GM10248 (cell line): ENCODE measurements around the gene EIF4B.

Experiments used
- CTCF ChIA-PET: fragments of 300-600 bp; sonication (Branson Sonifier 250); formaldehyde crosslinking; extraction: SDS; loops from one replicate; lab custom pipeline; 2021; ENCODE audit warnings: antibody characterized with exemption; lab: Yijun Ruan, JAX
- POLR2A ChIA-PET: fragments of 350-650 bp; sonication (Branson Sonifier 250); formaldehyde crosslinking; extraction: SDS; loops from one replicate; lab custom pipeline; 2020; ENCODE audit warnings: antibody characterized with exemption; lab: Yijun Ruan, JAX
- DNase-seq: peaks from one replicate; pipeline ENCODE4 v3.0.0; 2012; ENCODE audit errors: extremely low spot score
- TF ChIP-seq, protein P1 (sequence below): IDR thresholded peaks from 2 replicates; pipeline ENCODE4 v1.5.1; 2012; ENCODE audit warnings: mild to moderate bottlenecking, low read depth; ENCODE audit errors: extremely low read depth, missing control alignments, control extremely low read depth

Gene EIF4B

DNA sequence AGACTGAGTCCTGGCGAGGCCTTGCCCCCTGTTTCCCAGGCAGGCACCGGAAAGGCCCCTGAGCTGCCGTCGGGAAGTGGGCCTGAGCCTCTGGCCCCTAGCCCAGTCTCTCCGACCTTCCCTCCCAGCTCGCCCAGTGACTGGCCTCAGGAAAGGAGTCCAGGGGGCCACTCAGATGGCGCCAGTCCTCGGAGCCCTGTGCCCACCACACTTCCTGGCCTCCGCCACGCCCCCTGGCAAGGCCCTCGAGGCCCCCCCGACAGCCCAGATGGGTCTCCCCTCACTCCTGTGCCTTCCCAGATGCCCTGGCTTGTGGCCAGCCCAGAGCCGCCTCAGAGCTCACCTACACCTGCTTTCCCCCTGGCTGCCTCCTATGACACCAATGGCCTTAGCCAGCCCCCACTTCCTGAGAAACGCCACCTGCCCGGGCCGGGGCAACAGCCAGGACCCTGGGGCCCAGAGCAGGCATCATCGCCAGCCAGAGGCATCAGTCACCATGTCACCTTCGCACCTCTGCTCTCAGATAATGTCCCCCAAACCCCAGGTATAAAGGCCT, 54.5 kb downstream of the EIF4B start:
- ChIA-PET POLR2A (no interaction called here), CTCF (interaction anchor here (13.7 to 14.8 kb wide), 2 partner anchors 11 to 38 kb away, joined by 264 to 294 read pairs; partner anchors contain the start of genes IGFBP6, SOAT2 and TNS2)
- TF ChIP-seq, protein P1, sequence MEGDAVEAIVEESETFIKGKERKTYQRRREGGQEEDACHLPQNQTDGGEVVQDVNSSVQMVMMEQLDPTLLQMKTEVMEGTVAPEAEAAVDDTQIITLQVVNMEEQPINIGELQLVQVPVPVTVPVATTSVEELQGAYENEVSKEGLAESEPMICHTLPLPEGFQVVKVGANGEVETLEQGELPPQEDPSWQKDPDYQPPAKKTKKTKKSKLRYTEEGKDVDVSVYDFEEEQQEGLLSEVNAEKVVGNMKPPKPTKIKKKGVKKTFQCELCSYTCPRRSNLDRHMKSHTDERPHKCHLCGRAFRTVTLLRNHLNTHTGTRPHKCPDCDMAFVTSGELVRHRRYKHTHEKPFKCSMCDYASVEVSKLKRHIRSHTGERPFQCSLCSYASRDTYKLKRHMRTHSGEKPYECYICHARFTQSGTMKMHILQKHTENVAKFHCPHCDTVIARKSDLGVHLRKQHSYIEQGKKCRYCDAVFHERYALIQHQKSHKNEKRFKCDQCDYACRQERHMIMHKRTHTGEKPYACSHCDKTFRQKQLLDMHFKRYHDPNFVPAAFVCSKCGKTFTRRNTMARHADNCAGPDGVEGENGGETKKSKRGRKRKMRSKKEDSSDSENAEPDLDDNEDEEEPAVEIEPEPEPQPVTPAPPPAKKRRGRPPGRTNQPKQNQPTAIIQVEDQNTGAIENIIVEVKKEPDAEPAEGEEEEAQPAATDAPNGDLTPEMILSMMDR = no peak
- no peak for DNase-seq

DNA sequence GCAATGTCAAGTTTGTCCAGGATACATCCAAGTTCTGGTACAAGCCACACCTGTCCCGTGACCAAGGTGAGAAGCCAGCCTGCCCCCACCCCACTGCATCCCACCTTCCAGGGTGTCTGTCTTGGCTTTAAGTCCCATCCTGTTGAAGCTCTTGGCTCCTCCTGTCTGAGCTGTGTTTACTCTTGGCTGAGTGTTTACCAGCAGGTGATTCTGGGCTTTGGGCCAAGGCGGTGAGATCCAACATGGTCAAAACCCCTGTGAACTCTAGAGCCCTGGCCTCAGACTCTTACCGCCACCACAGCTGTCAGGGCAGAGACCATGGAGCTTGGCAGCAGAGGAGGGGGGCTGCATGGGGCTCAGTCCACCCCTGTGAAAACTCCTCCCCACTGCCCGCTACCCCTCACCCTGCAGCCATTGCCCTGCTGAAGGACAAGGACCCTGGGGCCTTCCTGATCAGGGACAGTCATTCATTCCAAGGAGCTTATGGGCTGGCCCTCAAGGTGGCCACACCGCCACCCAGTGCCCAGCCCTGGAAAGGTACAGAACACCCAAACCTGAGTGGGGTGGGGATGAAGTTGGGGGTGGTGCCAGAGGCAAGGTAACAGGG, 55.3 kb downstream of the EIF4B start:
- DNase-seq = no peak
- CTCF ChIA-PET = interaction anchor here (13.7 to 14.8 kb wide), 2 partner anchors 12 to 37 kb away, joined by 264 to 294 read pairs; partner anchors contain the start of genes IGFBP6, SOAT2 and TNS2
- POLR2A ChIA-PET = interaction anchor here (0.6 kb wide), 1 partner anchor 18 kb away, joined by 3 read pairs; the partner anchor contains the start of gene SPRYD3
- TF ChIP-seq, protein P1 = no peak

DNA sequence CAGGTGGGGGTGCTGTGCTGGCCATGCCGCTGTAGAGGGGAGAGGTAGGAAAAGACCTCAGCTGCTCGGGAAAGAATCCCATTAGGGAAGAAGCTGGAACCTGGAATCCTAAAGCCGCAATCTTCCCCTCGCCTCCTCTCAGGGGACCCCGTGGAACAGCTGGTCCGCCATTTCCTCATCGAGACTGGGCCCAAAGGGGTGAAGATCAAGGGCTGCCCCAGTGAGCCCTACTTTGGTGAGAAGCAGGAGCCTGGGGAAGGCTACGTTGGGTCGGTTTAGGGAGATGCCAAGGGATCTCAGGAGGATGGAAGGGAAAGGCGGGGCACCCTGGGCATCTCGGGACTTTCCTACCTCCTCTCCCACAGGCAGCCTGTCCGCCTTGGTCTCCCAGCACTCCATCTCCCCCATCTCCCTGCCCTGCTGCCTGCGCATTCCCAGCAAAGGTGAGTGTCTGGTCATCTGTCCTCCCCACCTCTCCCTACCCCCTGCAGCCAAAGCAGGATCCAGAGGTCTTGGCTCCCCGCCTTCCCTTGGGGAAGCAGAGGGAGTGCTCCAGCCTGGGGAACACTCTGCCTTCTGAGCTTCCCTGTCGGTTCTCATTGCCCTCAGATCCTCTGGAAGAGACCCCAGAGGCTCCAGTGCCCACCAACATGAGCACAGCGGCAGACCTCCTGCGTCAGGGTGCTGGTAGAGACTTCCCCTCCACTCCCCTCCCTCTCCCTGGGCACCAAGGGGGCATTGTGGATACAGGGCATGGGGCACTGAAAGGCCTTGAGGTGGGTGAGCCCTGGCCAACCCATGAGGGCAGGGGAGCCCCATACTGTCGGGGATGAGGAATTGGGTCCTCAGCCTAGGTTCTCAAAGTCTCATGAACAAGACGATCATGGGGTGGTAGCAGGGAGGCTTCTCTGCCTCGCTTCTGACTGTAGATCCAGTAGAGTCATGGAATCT, 56.0 kb downstream of the EIF4B start:
- ChIA-PET CTCF (interaction anchor here (1.3 to 14.8 kb wide), 3 partner anchors 12 to 135 kb away, joined by 3 to 294 read pairs (median 264); partner anchors contain the start of genes IGFBP6, SOAT2 and TNS2), POLR2A (no interaction called here)
- TF ChIP-seq, protein P1 = no peak
- DNase-seq = no peak

DNA sequence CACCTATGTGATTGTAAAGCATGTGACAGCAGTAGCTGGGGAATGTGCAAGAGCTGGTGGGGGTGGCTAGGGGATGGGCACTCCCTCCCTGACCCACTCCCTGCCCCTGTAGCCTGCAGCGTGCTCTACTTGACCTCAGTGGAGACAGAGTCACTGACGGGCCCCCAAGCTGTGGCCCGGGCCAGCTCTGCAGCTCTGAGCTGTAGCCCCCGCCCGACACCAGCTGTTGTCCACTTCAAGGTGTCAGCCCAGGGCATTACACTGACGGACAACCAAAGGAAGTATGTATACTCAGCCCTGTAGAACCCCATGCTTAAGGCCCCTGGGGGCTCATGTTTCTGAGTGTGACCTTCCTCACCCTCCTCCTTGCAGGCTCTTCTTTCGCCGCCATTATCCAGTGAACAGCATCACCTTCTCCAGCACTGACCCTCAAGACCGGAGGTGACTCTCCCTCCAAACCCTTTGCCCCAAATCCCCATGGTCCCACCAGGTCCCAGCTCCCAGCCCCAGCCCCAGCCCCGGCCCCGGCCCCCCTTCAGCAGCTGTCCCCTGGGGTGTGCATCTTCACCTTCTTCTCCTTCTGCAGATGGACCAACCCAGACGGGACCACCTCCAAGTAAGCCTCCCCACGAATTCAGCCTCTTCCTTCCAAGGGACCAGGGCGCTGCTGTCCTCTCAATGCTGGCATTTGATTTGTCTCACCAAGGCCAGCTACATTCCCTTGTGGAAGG, 56.9 kb downstream of the EIF4B start:
- CTCF ChIA-PET = interaction anchor here (1.0 to 14.8 kb wide), 6 partner anchors 9 to 258 kb away, joined by 3 to 294 read pairs (median 72); partner anchors contain the start of genes IGFBP6, SOAT2, SPRYD3 and TNS2
- TF ChIP-seq, protein P1 = no peak

DNA sequence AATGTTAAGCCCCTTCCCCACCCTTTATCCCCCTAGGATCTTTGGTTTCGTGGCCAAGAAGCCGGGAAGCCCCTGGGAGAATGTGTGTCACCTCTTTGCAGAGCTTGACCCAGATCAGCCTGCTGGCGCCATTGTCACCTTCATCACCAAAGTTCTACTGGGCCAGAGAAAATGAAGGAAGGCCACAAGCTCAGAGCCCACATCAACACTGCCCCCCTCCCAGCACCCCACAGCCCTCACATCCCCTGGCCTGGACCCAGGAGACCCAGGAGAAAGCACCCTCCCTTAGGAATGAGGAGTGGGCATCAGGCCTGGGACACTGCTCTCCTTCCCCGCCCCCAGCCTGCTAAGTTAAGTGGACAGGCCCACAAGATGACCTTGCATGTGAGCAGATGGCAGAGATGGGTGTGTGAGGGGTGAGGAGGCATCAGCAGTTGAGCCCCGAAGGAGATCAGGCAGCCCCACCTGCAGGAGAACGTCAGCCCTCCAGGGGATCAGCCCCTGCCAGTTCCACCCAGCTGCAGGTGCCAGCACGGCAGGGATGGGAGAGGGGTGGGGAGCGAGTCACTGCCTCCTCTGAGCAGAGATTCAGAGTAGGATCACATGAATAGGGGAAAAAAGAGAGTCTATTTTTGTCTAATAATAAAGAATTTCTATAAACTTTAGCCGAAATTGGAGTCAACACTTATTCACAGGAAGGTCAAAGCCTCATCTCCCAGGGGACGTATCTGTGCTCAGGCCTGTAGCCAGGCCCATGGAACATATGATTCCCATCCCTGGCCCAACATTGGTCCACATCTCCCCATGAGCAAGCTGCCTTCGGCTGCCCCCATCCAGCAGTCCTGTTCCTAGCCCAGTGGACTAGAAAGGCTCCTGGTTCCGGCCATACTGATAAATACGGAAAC, 57.7 kb downstream of the EIF4B start:
- ChIA-PET POLR2A (interaction anchor here (0.9 to 1.2 kb wide), 2 partner anchors 8 to 15 kb away, joined by 3 to 8 read pairs; partner anchors contain the start of gene SPRYD3), CTCF (interaction anchor here (1.0 to 14.8 kb wide), 6 partner anchors 8 to 257 kb away, joined by 3 to 294 read pairs (median 72); partner anchors contain the start of genes IGFBP6, SOAT2, SPRYD3 and TNS2)
- DNase-seq = no peak
- TF ChIP-seq, protein P1 = no peak

More for the DNA sequence above, 56.9 kb downstream of the EIF4B start:
- POLR2A ChIA-PET = interaction anchor here (0.9 to 1.2 kb wide), 2 partner anchors 8 to 16 kb away, joined by 3 to 8 read pairs; partner anchors contain the start of gene SPRYD3
- no peak for DNase-seq
